ENCODE results near the gene VPS41. TPM values are rescaled to one million over a fixed set of nuclear protein-coding genes. Genes with fewer than 3 reads are reported as not detected.
"Not testable (repeated sequence)": the region's sequence is repeated elsewhere in the genome, so short reads cannot be mapped to it uniquely, and the experiment has no call there.

The VPS41 gene
- total RNA-seq, 2 experiments from 2014 or later, result 62.9 to 66.8 TPM

GRCh38 chr7:38873433-38873832 is 35.6 kb downstream of the VPS41 start:
- Mint-ChIP-seq H3K27me3 (no peaks in the 10 kb centered on the region), H3K27ac (no peak overlapping the region), H3K4me1 (ENCODE audit: low read depth) (peaks cover 4% of the 10 kb centered on the region), H3K4me3 (no peak overlapping the region), H3K36me3 (peaks cover 7% of the 10 kb centered on the region), H3K9me3 (no peaks in the 10 kb centered on the region)
- CTCF ChIA-PET, result interaction anchor here (1.3 kb wide), 1 partner anchor 32 kb away, joined by 3 read pairs; no protein-coding TSS in a partner anchor
- intact Hi-C loops (cut with micrococcal nuclease), result no loop called here
- no peak for DNase-seq
- POLR2A ChIA-PET, result no interaction called here

DNA sequence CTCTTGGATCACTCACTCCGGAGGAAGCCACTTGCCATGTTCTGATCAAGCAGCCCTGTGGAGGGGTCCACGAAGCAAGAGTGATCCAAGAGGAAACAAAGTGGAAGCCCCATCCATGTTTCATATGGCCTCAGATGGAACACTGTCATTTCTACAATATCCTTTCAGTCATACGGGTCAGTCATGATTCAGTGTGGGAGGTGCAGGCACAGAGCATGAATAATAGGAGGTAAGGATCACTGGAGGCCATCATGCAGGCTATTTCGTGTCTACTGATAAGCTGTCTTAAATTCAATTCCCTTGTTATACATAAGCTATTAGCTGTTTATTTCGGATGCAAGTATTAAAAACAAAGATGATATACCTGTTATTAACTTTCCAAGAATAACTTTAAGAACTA is 36.8 kb downstream of the VPS41 start:
- no peak overlapping the region for H3K27ac Mint-ChIP-seq
- no peak overlapping the region for H3K4me3 Mint-ChIP-seq
- POLR2A ChIA-PET, result no interaction called here
- no peaks in the 10 kb centered on the region for H3K27me3 Mint-ChIP-seq
- peaks cover 7% of the 10 kb centered on the region for H3K36me3 Mint-ChIP-seq
- no peaks in the 10 kb centered on the region for H3K9me3 Mint-ChIP-seq
- intact Hi-C loops (cut with micrococcal nuclease), result no loop called here
- no peaks in the 10 kb centered on the region for H3K4me1 Mint-ChIP-seq (ENCODE audit: low read depth)
- CTCF ChIA-PET, result interaction anchor here (1.3 kb wide), 1 partner anchor 33 kb away, joined by 3 read pairs; no protein-coding TSS in a partner anchor
- no peak for DNase-seq

GRCh38 chr7:38870147-38870546 is 38.8 kb downstream of the VPS41 start:
- DNase-seq, result no peak
- CTCF ChIA-PET, result no interaction called here
- intact Hi-C loops (cut with micrococcal nuclease), result no loop called here
- H3K9me3 Mint-ChIP-seq, result no peaks in the 10 kb centered on the region
- H3K36me3 Mint-ChIP-seq, result peaks cover 7% of the 10 kb centered on the region
- no peaks in the 10 kb centered on the region for H3K4me1 Mint-ChIP-seq (ENCODE audit: low read depth)
- no peak overlapping the region for H3K4me3 Mint-ChIP-seq
- POLR2A ChIA-PET, result no interaction called here
- H3K27ac Mint-ChIP-seq, result no peak overlapping the region
- no peaks in the 10 kb centered on the region for H3K27me3 Mint-ChIP-seq

GRCh38 chr7:38863601-38864291 is 45.2 kb downstream of the VPS41 start:
- POLR2A ChIA-PET, result no interaction called here
- H3K36me3 Mint-ChIP-seq, result peaks cover 23% of the 10 kb centered on the region

GRCh38 chr7:38862666-38863065 is 46.3 kb downstream of the VPS41 start:
- intact Hi-C loops (cut with micrococcal nuclease), result no loop called here
- POLR2A ChIA-PET, result no interaction called here

More at GRCh38 chr7:38863601-38864291, 45.2 kb downstream of the VPS41 start:
- H3K27ac Mint-ChIP-seq, result no peak overlapping the region
- no peaks in the 10 kb centered on the region for H3K9me3 Mint-ChIP-seq
- intact Hi-C loops (cut with micrococcal nuclease), result no loop called here
- CTCF ChIA-PET, result no interaction called here
- H3K4me3 Mint-ChIP-seq, result no peak overlapping the region
- no peaks in the 10 kb centered on the region for H3K4me1 Mint-ChIP-seq (ENCODE audit: low read depth)
- no peak for DNase-seq
- H3K27me3 Mint-ChIP-seq, result no peaks in the 10 kb centered on the region

GRCh38 chr7:38858259-38858884 is 50.6 kb downstream of the VPS41 start:
- Mint-ChIP-seq H3K4me3 (no peak overlapping the region), H3K36me3 (peaks cover 31% of the 10 kb centered on the region), H3K27me3 (no peaks in the 10 kb centered on the region), H3K27ac (no peak overlapping the region), H3K4me1 (ENCODE audit: low read depth) (peaks cover 8% of the 10 kb centered on the region), H3K9me3 (no peaks in the 10 kb centered on the region)
- intact Hi-C loops (cut with micrococcal nuclease), result no loop called here
- POLR2A ChIA-PET, result no interaction called here
- CTCF ChIA-PET, result no interaction called here
- no peak for DNase-seq

More at GRCh38 chr7:38862666-38863065, 46.3 kb downstream of the VPS41 start:
- no peak overlapping the region for H3K4me3 Mint-ChIP-seq
- DNase-seq, result no peak
- H3K36me3 Mint-ChIP-seq, result peaks cover 24% of the 10 kb centered on the region
- H3K9me3 Mint-ChIP-seq, result no peaks in the 10 kb centered on the region
- H3K27ac Mint-ChIP-seq, result no peak overlapping the region
- CTCF ChIA-PET, result no interaction called here
- H3K4me1 Mint-ChIP-seq (ENCODE audit: low read depth), result no peaks in the 10 kb centered on the region
- H3K27me3 Mint-ChIP-seq, result no peaks in the 10 kb centered on the region

DNA sequence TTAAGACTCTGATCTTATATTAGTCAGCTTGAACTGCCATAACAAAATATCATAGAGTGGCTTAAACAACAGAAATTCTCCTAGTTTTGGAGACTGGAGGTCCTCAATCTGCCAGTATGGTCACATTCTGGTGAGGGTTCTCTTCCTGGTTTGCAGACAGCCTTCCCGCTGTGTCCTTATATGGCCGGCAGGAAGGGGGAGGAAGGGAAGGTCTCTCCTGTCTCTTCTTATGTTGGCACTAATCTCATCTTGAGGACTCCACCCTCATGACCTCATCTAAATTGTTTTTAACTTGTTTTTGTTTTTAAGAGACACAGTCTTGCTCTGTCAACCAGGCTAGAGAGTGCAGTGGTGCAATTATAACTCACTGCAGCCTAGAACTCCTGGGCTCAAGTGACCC is 53.1 kb downstream of the VPS41 start:
- DNase-seq, result no peak
- Mint-ChIP-seq H3K4me1 (ENCODE audit: low read depth) (peaks cover 8% of the 10 kb centered on the region), H3K4me3 (no peak overlapping the region), H3K9me3 (no peaks in the 10 kb centered on the region), H3K27ac (no peak overlapping the region), H3K27me3 (no peaks in the 10 kb centered on the region), H3K36me3 (peaks cover 23% of the 10 kb centered on the region)
- intact Hi-C loops (cut with micrococcal nuclease), result no loop called here
- ChIA-PET CTCF (no interaction called here), POLR2A (no interaction called here)

DNA sequence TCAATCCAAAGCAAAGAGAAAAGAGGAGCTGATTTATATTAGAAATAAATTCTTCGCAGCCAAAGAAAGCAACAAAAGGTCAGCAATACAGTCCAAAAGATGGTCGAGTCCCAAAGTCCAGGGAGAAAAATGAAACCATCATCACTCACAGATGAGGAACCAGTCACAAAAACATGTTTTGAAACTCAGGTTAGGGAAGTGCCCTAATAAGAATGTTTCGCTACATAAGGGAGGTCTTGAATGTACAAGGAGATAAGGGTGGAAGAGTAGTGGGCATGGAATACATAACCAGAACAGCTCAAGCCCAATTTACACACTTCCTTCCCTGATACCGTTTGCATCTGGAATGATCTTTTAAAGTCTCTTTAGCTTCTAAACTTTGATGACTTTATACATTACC is 53.6 kb downstream of the VPS41 start:
- Mint-ChIP-seq H3K4me3 (no peak overlapping the region), H3K27me3 (no peaks in the 10 kb centered on the region), H3K9me3 (no peaks in the 10 kb centered on the region), H3K27ac (no peak overlapping the region), H3K4me1 (ENCODE audit: low read depth) (peaks cover 8% of the 10 kb centered on the region), H3K36me3 (peaks cover 20% of the 10 kb centered on the region)
- ChIA-PET POLR2A (no interaction called here), CTCF (no interaction called here)
- DNase-seq, result no peak
- intact Hi-C loops (cut with micrococcal nuclease), result no loop called here

DNA sequence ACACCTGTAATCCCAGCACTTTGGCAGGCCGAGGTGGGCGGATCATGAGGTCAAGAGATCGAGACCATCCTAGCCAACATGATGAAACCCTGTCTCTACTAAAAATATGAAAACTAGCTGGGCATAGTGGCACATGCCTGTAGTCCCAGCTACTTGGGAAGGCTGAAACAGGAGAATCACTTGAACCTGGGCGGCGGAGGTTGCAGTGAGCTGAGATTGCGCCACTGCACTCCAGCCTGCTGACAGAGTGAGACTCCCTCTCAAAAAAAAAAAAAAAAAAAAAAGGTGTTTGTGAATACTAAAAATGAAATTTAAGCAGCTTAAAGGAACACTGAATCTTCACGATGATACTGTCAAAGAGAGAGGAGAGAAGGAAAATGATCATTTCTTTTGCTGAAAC is 54.0 kb downstream of the VPS41 start:
- CTCF ChIA-PET, result not testable (repeated sequence)

GRCh38 chr7:38851321-38851720 is 57.7 kb downstream of the VPS41 start:
- CTCF ChIA-PET, result no interaction called here
- intact Hi-C loops (cut with micrococcal nuclease), result no loop called here
- H3K4me1 Mint-ChIP-seq (ENCODE audit: low read depth), result peaks cover 3% of the 10 kb centered on the region
- no peaks in the 10 kb centered on the region for H3K27me3 Mint-ChIP-seq
- no peak for DNase-seq
- H3K4me3 Mint-ChIP-seq, result no peak overlapping the region
- H3K9me3 Mint-ChIP-seq, result no peaks in the 10 kb centered on the region
- POLR2A ChIA-PET, result no interaction called here
- H3K27ac Mint-ChIP-seq, result no peak overlapping the region
- H3K36me3 Mint-ChIP-seq, result peaks cover 18% of the 10 kb centered on the region

More for the DNA sequence above, 54.0 kb downstream of the VPS41 start:
- DNase-seq; intact Hi-C loops (cut with micrococcal nuclease); POLR2A ChIA-PET; H3K4me3 Mint-ChIP-seq; H3K27ac Mint-ChIP-seq; H3K4me1 Mint-ChIP-seq (ENCODE audit: low read depth); H3K9me3 Mint-ChIP-seq; H3K27me3 Mint-ChIP-seq: not testable (repeated sequence)
- peaks cover 16% of the 10 kb centered on the region for H3K36me3 Mint-ChIP-seq

DNA sequence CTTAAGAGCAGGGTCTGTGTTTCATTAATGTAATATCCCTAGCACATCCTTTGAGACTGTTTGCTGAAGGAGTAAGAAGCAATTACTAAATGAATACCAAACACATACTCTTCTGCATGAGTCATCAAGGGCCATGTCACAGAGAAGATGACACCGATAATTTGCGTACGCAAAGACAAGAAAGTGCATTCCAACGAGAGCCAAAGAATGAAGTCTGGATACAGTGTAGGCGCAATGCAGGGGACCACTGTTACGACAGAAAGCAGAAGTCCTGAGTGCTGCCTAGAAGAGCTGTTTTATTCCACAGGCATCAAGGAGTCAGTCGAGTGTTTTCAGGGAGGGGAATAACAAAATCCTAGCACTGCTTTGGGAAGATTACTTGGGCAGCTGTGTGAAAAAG is 62.7 kb downstream of the VPS41 start:
- intact Hi-C loops (cut with micrococcal nuclease), result no loop called here

DNA sequence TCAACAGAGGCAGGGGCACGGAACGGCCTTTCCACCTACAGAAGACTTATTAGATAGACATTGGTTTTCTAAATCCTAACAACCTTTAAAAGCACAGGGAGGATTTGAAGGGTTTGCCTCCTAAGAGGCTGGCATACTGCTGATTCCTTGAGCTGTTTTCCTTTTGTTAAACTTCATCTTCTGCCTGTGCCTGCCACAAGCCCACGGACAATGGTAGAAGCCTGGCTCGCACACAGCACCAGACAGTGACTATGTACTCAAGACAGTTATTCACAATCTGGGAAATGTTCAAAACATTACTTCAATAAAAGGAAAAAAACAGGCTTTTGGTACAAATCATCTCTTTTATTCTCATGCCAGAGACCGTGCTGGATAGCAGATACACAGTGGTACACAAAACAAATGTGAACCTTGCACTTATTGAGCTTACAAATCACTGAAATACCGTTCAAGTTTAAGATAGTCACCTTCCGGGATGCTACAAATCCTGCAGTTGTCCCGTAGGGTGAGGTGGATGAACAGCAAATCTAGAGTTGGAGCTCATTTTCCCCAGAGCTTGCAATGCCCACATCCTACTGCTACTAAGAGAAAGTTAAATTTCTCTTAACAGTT is 63.9 kb downstream of the VPS41 start:
- intact Hi-C loops (cut with micrococcal nuclease), result no loop called here
- Mint-ChIP-seq H3K27ac (no peak overlapping the region), H3K4me1 (ENCODE audit: low read depth) (peaks cover 4% of the 10 kb centered on the region), H3K4me3 (no peak overlapping the region), H3K27me3 (no peaks in the 10 kb centered on the region), H3K9me3 (no peaks in the 10 kb centered on the region), H3K36me3 (peaks cover 5% of the 10 kb centered on the region)
- DNase-seq, result no peak
- ChIA-PET CTCF (no interaction called here), POLR2A (no interaction called here)

More for the DNA sequence above, 62.7 kb downstream of the VPS41 start:
- no peak overlapping the region for H3K4me3 Mint-ChIP-seq
- POLR2A ChIA-PET, result no interaction called here
- CTCF ChIA-PET, result no interaction called here
- peaks cover 3% of the 10 kb centered on the region for H3K4me1 Mint-ChIP-seq (ENCODE audit: low read depth)
- no peaks in the 10 kb centered on the region for H3K27me3 Mint-ChIP-seq
- no peaks in the 10 kb centered on the region for H3K9me3 Mint-ChIP-seq
- peaks cover 5% of the 10 kb centered on the region for H3K36me3 Mint-ChIP-seq
- H3K27ac Mint-ChIP-seq, result no peak overlapping the region
- DNase-seq, result no peak

GRCh38 chr7:38842746-38843145 is 66.2 kb downstream of the VPS41 start:
- peaks cover 9% of the 10 kb centered on the region for H3K36me3 Mint-ChIP-seq
- ChIA-PET POLR2A (no interaction called here), CTCF (no interaction called here)

More at GRCh38 chr7:38842746-38843145, 66.2 kb downstream of the VPS41 start:
- Mint-ChIP-seq H3K9me3 (no peaks in the 10 kb centered on the region), H3K27ac (no peak overlapping the region), H3K4me3 (no peak overlapping the region), H3K27me3 (no peaks in the 10 kb centered on the region), H3K4me1 (ENCODE audit: low read depth) (peaks cover 4% of the 10 kb centered on the region)
- intact Hi-C loops (cut with micrococcal nuclease), result no loop called here
- DNase-seq, result no peak
